ENCODE measurements around the gene KRT4. TPM values are rescaled to one million over a fixed set of nuclear protein-coding genes. Genes with fewer than 3 reads are reported as not detected.

KRT4 gene
- total RNA-seq (not detected), polyA plus RNA-seq (10 to 100 TPM in 1 of 3 donors, under 1 TPM in 1, not detected in 1; 0.86 to 18.6 TPM)

GRCh38 chr12:52813885-52814709, at the start of gene KRT4:
Gene KRT4, minus strand, starts transcription at chr12:52814116. Its CDS starts 58 bp downstream, at chr12:52814058.
- TF ChIP-seq POLR2AphosphoS5 (IDR thresholded peaks at IDR 0.05) (no peak), CTCF (IDR thresholded peaks at IDR 0.05) (no peak), POLR2A (IDR thresholded peaks at IDR 0.05) (no peak), EP300 (IDR thresholded peaks at IDR 0.05) (no peak)
- DNase-seq: no peak
- H3K4me3 ChIP-seq: no peak within 1 kb of the TSS
- intact Hi-C loops (cut with DNase I): no loop called here
- no peaks in the 10 kb centered on the region for H3K9me3 ChIP-seq
- H3K27me3 ChIP-seq: no peaks in the 10 kb centered on the region
- no peak within 1 kb of the TSS for H3K27ac ChIP-seq
- H3K36me3 ChIP-seq: no peaks in the 10 kb centered on the region
- H3K4me1 ChIP-seq: peaks cover 0 to 7% (median 0%) of the 10 kb centered on the region in 4 donors
- 78 to 86% methylated on average over 15 of the region's 15 CpGs for WGBS, 2 donors

GRCh38 chr12:52862023-52862422, 48.1 kb upstream of the KRT4 start:
- no peaks in the 10 kb centered on the region for H3K27me3 ChIP-seq
- H3K36me3 ChIP-seq: no peaks in the 10 kb centered on the region
- peaks cover 0 to 7% (median 0%) of the 10 kb centered on the region in 4 donors for H3K4me1 ChIP-seq
- H3K27ac ChIP-seq: no peak overlapping the region
- no peak overlapping the region for H3K4me3 ChIP-seq
- TF ChIP-seq POLR2A (IDR thresholded peaks at IDR 0.05) (no peak), POLR2AphosphoS5 (IDR thresholded peaks at IDR 0.05) (no peak), CTCF (IDR thresholded peaks at IDR 0.05) (no peak), EP300 (IDR thresholded peaks at IDR 0.05) (no peak)
- no peaks in the 10 kb centered on the region for H3K9me3 ChIP-seq
- intact Hi-C loops (cut with DNase I): no loop called here
- DNase-seq: no peak
- 69 to 75% methylated on average over 2 of the region's 2 CpGs for WGBS, 2 donors

GRCh38 chr12:52861511-52861910, 47.6 kb upstream of the KRT4 start:
- Histone ChIP-seq H3K27me3 (no peaks in the 10 kb centered on the region), H3K4me3 (no peak overlapping the region), H3K9me3 (no peaks in the 10 kb centered on the region), H3K36me3 (no peaks in the 10 kb centered on the region), H3K27ac (no peak overlapping the region), H3K4me1 (peaks cover 0 to 7% (median 0%) of the 10 kb centered on the region in 4 donors)
- no peak for DNase-seq
- TF ChIP-seq POLR2A (IDR thresholded peaks at IDR 0.05): no peak
- TF ChIP-seq EP300 (IDR thresholded peaks at IDR 0.05): no peak
- TF ChIP-seq POLR2AphosphoS5 (IDR thresholded peaks at IDR 0.05): no peak
- intact Hi-C loops (cut with DNase I): no loop called here
- 96% methylated on average over 7 of the region's 7 CpGs for WGBS, 2 donors

GRCh38 chr12:52860102-52860823, 46.3 kb upstream of the KRT4 start:
- H3K9me3 ChIP-seq: no peaks in the 10 kb centered on the region
- no peaks in the 10 kb centered on the region for H3K27me3 ChIP-seq
- peaks cover 0 to 7% (median 0%) of the 10 kb centered on the region in 4 donors for H3K4me1 ChIP-seq
- H3K27ac ChIP-seq: no peak overlapping the region
- no peak for DNase-seq
- intact Hi-C loops (cut with DNase I): no loop called here
- TF ChIP-seq CTCF (IDR thresholded peaks at IDR 0.05): no peak
- no peak for TF ChIP-seq POLR2AphosphoS5 (IDR thresholded peaks at IDR 0.05)
- TF ChIP-seq POLR2A (IDR thresholded peaks at IDR 0.05): no peak
- TF ChIP-seq EP300 (IDR thresholded peaks at IDR 0.05): no peak
- H3K4me3 ChIP-seq: no peak overlapping the region
- 52 to 72% methylated on average over 6 of the region's 6 CpGs for WGBS, 2 donors
- no peaks in the 10 kb centered on the region for H3K36me3 ChIP-seq

- H3K27me3 ChIP-seq: no peaks in the 10 kb centered on the region
- H3K9me3 ChIP-seq: no peaks in the 10 kb centered on the region
- H3K27ac ChIP-seq: no peak overlapping the region
- intact Hi-C loops (cut with DNase I): no loop called here
- H3K4me1 ChIP-seq: peaks cover 0 to 7% (median 0%) of the 10 kb centered on the region in 4 donors
- no peak for TF ChIP-seq EP300 (IDR thresholded peaks at IDR 0.05)
- no peak overlapping the region for H3K4me3 ChIP-seq
- WGBS, 2 donors: 94 to 96% methylated on average over 3 of the region's 3 CpGs
- no peaks in the 10 kb centered on the region for H3K36me3 ChIP-seq
- DNase-seq: no peak
Measured at GRCh38 chr12:52857500-52857899, 43.6 kb upstream of the KRT4 start.
